Ectodermal cell (in vitro differentiated cells): ENCODE measurements around the gene MIEN1.
"Not testable (repeated sequence)": the region's sequence is repeated elsewhere in the genome, so short reads cannot be mapped to it uniquely, and the experiment has no call there.

Experiments used
- H3K27ac ChIP-seq: 2 replicates; pipeline ENCODE4 v1.7.0; 2013; ENCODE audit warnings: mild to moderate bottlenecking, low read depth, low read length; ENCODE audit not compliant: insufficient read depth, poor library complexity, severe bottlenecking
- H3K27me3 ChIP-seq: 2 replicates; pipeline ENCODE4 v1.7.0; 2013; ENCODE audit warnings: mild to moderate bottlenecking, low read length; ENCODE audit not compliant: insufficient read depth, control insufficient read depth, poor library complexity, severe bottlenecking
- H3K36me3 ChIP-seq: one replicate; pipeline ENCODE4 v1.7.0; 2013; ENCODE audit warnings: low read length; ENCODE audit not compliant: control insufficient read depth, insufficient read depth
- H3K4me1 ChIP-seq: one replicate; pipeline ENCODE4 v1.7.0; 2013; ENCODE audit warnings: low read length; ENCODE audit not compliant: control insufficient read depth, insufficient read depth
- H3K4me3 ChIP-seq: 2 replicates; pipeline ENCODE4 v1.7.0; 2013; ENCODE audit warnings: low read depth, low read length, control low read depth; ENCODE audit not compliant: insufficient read depth
- H3K9me3 ChIP-seq: 2 replicates; pipeline ENCODE4 v1.7.0; 2013; ENCODE audit warnings: mild to moderate bottlenecking, low read length, moderate library complexity; ENCODE audit not compliant: control insufficient read depth
- WGBS, 2 experiments: methylation state at CpG; one replicate each; pipeline ENCODE4 v1.1.7; 2013; ENCODE audit warnings: missing lambda C conversion rate in 2 of 2; 5-methylcytosine and 5-hydroxymethylcytosine counted together

The MIEN1 gene

DNA sequence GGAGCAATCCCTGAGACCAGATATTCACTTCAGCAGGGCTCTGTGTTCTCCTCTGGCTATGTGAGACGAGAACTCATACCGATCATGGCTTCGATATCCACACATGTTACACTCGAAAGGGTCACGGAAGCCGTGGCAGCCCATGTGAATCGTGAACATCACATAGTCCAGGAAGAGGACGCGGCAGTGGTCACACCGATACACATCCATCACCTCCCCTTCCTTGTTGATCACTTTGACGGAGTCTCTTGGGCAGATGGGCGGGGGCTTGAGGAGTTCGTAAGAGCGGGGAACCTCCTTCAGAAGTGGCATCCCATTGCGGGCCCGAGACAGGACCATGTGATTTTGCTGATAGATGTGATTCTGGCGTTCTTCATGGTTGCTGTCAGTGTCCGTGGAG is 35.4 kb upstream of the MIEN1 start:
- H3K4me3 ChIP-seq: no peak overlapping the region
- H3K9me3 ChIP-seq: no peaks in the 10 kb centered on the region
- H3K36me3 ChIP-seq: no peaks in the 10 kb centered on the region
- H3K4me1 ChIP-seq: no peaks in the 10 kb centered on the region
- H3K27ac ChIP-seq: no peak overlapping the region
- H3K27me3 ChIP-seq: no peaks in the 10 kb centered on the region
- 93 to 95% methylated on average over 18 of the region's 18 CpGs for WGBS, 2 experiments

GRCh38 chr17:39765175-39765574 is 34.8 kb upstream of the MIEN1 start:
- no peaks in the 10 kb centered on the region for H3K4me1 ChIP-seq
- H3K9me3 ChIP-seq: no peaks in the 10 kb centered on the region
- 70 to 89% methylated on average over 3 of the region's 3 CpGs for WGBS, 2 experiments
- H3K27me3 ChIP-seq: no peaks in the 10 kb centered on the region
- H3K36me3 ChIP-seq: no peaks in the 10 kb centered on the region
- H3K27ac ChIP-seq: no peak overlapping the region
- H3K4me3 ChIP-seq: no peak overlapping the region

GRCh38 chr17:39764171-39764570 is 33.8 kb upstream of the MIEN1 start:
- not testable (repeated sequence) for H3K36me3 ChIP-seq, H3K4me1 ChIP-seq, H3K9me3 ChIP-seq, H3K27me3 ChIP-seq, H3K27ac ChIP-seq, H3K4me3 ChIP-seq
- 84 to 92% methylated on average over 2 to 3 of the region's 3 CpGs for WGBS, 2 experiments

DNA sequence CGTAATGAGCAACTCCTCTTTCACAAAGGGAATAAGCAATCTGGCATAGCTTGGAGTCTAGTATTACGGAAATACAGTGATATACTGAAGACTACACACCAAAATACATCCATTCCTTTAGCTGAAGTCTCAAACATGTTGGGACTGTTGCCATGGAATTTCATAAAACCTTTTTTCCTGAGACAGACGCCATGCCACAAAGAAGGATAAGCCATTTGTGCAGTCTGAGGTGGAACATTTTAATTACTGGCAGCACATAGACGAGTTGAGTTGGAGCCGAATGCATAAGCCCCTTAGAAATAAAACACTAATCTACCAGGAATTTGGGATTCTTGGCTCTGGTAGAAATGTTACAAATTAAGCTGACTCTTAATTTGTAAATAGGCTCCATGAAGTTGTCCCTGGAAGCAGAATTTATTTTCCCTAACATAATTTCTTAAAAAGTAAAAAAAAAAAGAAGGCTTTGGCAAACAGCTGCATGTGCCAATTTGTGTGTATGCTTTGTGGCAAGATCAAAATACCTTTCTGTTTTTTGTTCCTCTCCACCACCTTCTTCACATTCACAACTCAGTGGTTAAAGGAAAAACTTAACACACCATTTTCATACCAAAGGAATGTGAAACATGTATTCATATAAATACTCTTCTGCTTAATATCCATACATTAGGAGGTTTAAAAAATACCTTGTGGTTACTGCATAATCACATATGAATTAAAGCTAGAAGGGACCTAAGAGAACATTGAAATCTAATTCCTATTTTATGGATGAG is 32.9 kb upstream of the MIEN1 start:
- H3K9me3 ChIP-seq: no peaks in the 10 kb centered on the region
- WGBS, 2 experiments: 87 to 94% methylated on average over 5 of the region's 5 CpGs
- no peak overlapping the region for H3K27ac ChIP-seq
- no peaks in the 10 kb centered on the region for H3K4me1 ChIP-seq
- no peaks in the 10 kb centered on the region for H3K36me3 ChIP-seq
- no peak overlapping the region for H3K4me3 ChIP-seq
- no peaks in the 10 kb centered on the region for H3K27me3 ChIP-seq

DNA sequence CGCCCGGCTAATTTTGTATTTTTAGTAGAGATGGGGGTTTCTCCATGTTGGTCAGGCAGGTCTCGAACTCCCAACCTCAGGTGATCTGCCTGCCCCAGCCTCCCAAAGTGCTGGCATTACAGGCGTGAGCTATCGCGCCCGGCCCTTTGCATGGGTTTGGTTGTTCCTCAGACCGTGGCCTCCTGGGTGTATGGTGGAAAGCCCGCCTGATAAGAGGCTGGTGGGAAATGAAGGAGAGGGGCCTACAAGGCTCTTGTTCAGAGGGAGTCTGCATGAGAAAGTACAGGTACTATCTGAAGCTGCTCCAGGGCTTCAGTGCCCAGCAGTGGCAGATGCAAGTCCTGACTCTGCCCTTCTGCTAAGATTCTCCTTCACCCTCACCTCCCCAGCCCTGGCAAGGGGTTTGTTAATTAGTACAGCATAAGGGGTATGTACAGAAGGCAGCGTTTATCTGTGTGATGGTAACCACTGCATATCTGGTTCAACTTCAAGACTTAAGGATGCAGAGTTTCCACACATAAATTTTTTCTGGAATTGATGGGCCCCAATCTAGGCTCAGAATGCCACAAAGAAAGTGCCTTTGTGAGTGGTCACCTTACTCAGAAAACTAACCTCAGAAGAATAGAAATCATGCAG is 31.6 kb upstream of the MIEN1 start:
- H3K36me3 ChIP-seq: no peaks in the 10 kb centered on the region
- WGBS, 2 experiments: 93 to 95% methylated on average over 10 of the region's 10 CpGs
- no peaks in the 10 kb centered on the region for H3K4me1 ChIP-seq
- no peaks in the 10 kb centered on the region for H3K9me3 ChIP-seq
- H3K4me3 ChIP-seq: no peak overlapping the region
- no peaks in the 10 kb centered on the region for H3K27me3 ChIP-seq
- no peak overlapping the region for H3K27ac ChIP-seq

DNA sequence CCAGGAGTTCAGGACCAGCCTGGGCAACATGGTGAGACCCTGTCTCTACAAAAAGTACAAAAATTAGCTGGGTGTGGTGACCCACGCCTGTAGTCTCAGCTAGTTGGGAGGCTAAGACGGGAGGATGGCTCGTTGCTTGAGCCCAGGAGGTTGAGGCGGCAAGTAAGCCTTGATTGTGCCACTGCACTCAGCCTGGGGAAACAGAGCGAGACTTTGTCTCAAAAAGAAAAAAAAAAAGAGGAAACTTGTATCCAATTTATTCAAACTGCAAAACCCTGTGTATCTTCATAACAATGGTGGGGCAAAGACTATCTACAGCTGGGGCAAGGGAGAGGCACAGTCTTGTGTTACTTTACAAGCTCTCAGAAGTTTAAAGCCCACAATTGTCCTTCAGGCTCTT is 28.9 kb upstream of the MIEN1 start:
- 85 to 93% methylated on average over 5 of the region's 5 CpGs for WGBS, 2 experiments
- peaks cover 15% of the 10 kb centered on the region for H3K27me3 ChIP-seq
- H3K4me1 ChIP-seq: peaks cover 13% of the 10 kb centered on the region
- no peaks in the 10 kb centered on the region for H3K36me3 ChIP-seq
- H3K9me3 ChIP-seq: no peaks in the 10 kb centered on the region
- no peak overlapping the region for H3K27ac ChIP-seq
- no peak overlapping the region for H3K4me3 ChIP-seq

GRCh38 chr17:39757931-39758873 is 27.9 kb upstream of the MIEN1 start:
- WGBS, 2 experiments: 85 to 86% methylated on average over 12 of the region's 12 CpGs
- no peaks in the 10 kb centered on the region for H3K36me3 ChIP-seq
- H3K27ac ChIP-seq: no peak overlapping the region
- H3K4me3 ChIP-seq: no peak overlapping the region
- peaks cover 23% of the 10 kb centered on the region for H3K27me3 ChIP-seq
- H3K9me3 ChIP-seq: no peaks in the 10 kb centered on the region
- H3K4me1 ChIP-seq: peaks cover 13% of the 10 kb centered on the region

- no peaks in the 10 kb centered on the region for H3K36me3 ChIP-seq
- WGBS, 2 experiments: 92 to 96% methylated on average over 3 to 4 of the region's 4 CpGs
- H3K4me1 ChIP-seq: peaks cover 13% of the 10 kb centered on the region
- no peak overlapping the region for H3K27ac ChIP-seq
- H3K9me3 ChIP-seq: no peaks in the 10 kb centered on the region
- H3K27me3 ChIP-seq: peaks cover 29% of the 10 kb centered on the region
- H3K4me3 ChIP-seq: no peak overlapping the region
Observed at GRCh38 chr17:39757176-39757662, 26.9 kb upstream of the MIEN1 start.

- H3K9me3 ChIP-seq: no peaks in the 10 kb centered on the region
- H3K27me3 ChIP-seq: peaks cover 29% of the 10 kb centered on the region
- peaks cover 13% of the 10 kb centered on the region for H3K4me1 ChIP-seq
- H3K36me3 ChIP-seq: no peaks in the 10 kb centered on the region
- H3K4me3 ChIP-seq: no peak overlapping the region
- no peak overlapping the region for H3K27ac ChIP-seq
- WGBS, 2 experiments: 63 to 66% methylated on average over 7 of the region's 7 CpGs
Observed at GRCh38 chr17:39756380-39757079, 26.2 kb upstream of the MIEN1 start.
